ENCODE measurements around the gene ATP6V1F.

Gene ATP6V1F

DNA sequence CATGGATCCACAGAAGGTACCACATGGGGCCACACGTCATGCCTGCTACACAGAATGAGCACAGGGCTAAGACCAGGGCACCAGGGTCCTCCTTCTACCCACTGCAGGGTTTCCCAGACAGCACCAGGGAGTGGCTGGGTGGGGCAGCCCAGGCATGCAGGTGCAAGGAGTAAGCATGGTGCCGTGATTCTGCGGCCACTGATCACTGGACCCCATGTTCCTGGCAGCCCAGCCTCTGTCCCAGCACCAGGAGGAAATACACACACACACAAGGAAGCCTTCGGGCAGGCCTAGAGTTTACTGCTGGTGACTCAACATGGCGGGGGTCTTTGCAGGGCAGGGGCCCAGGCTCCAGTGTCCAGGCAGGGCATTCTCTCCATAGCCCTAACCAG is 13.9 kb downstream of the ATP6V1F start:
- peaks cover 9% of the 10 kb centered on the region for H3K36me3 ChIP-seq (ENCODE audit: control insufficient read depth, insufficient read depth, low read length)
- TF ChIP-seq, protein P1, sequence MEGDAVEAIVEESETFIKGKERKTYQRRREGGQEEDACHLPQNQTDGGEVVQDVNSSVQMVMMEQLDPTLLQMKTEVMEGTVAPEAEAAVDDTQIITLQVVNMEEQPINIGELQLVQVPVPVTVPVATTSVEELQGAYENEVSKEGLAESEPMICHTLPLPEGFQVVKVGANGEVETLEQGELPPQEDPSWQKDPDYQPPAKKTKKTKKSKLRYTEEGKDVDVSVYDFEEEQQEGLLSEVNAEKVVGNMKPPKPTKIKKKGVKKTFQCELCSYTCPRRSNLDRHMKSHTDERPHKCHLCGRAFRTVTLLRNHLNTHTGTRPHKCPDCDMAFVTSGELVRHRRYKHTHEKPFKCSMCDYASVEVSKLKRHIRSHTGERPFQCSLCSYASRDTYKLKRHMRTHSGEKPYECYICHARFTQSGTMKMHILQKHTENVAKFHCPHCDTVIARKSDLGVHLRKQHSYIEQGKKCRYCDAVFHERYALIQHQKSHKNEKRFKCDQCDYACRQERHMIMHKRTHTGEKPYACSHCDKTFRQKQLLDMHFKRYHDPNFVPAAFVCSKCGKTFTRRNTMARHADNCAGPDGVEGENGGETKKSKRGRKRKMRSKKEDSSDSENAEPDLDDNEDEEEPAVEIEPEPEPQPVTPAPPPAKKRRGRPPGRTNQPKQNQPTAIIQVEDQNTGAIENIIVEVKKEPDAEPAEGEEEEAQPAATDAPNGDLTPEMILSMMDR (IDR thresholded peaks at IDR 0.05; ENCODE audit: insufficient read depth, low read length, poor library complexity, severe bottlenecking): no peak
- DNase-seq (ENCODE audit: extremely low read depth, insufficient read length): no peak
- no peak overlapping the region for H3K4me3 ChIP-seq (replicated peaks; ENCODE audit: low read depth, low read length)
- H3K27me3 ChIP-seq (replicated peaks; ENCODE audit: control insufficient read depth, insufficient read depth, low read length): no peaks in the 10 kb centered on the region

DNA sequence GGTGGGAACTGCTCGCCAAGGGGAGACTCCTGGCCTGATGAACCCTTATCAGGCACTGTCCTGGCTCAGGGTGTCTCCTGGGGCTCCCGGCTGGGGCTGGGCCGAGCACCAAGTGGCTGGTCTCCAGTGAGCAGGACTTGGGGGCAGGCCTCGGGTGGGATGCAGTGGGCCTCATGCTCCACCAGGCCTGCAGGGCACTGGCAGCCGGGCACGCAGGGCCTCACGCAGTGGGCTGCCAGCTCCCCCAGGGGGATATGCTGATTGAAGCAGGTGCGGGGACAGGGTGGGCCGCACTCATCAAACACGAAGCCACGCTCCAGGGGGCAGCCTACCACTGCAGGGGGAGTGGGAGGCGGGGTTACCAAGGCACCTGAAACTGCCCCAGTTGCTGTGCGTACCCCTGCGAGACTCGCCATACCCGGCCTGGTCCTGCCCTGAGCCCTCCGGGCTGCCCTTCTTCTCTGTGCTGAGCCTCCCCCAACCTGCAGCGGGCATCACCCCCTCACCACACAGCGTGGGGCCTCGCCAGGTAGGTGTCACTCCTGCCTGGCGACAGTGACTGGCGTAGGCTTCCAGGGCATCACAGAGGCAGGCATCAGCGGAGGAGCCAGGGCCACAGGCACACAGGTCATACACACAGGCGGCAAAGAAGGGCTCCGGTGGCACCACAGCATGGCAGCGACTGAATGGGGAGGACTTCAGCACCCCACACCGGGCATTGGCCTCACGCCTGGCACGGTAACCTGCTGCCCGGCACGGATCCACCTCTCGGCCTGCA is 14.5 kb downstream of the ATP6V1F start:
- TF ChIP-seq, protein P1 (IDR thresholded peaks at IDR 0.05; ENCODE audit: insufficient read depth, low read length, poor library complexity, severe bottlenecking): no peak
- peaks cover 9% of the 10 kb centered on the region for H3K36me3 ChIP-seq (ENCODE audit: control insufficient read depth, insufficient read depth, low read length)
- H3K4me3 ChIP-seq (replicated peaks; ENCODE audit: low read depth, low read length): no peak overlapping the region
- no peaks in the 10 kb centered on the region for H3K27me3 ChIP-seq (replicated peaks; ENCODE audit: control insufficient read depth, insufficient read depth, low read length)
- DNase-seq (ENCODE audit: extremely low read depth, insufficient read length): no peak

DNA sequence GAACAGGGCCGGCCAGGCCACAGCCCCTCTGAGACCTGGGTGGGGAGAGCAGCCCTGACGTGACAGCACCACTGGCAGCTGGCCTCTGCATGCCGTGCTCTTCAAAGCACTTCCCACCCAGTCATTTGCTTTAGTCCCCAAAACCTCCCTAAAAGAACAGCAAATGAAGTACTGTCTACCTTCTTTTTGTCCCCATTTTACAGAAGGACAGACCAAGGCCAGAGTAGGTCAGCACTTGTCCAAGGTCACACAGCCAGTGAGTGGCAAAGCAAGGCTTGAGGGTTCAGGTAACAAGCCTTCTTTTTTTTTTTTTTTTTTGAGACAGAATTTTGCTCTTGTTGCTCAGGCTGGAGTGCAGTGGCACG is 15.1 kb downstream of the ATP6V1F start:
- DNase-seq (ENCODE audit: extremely low read depth, insufficient read length): no peak
- H3K27me3 ChIP-seq (replicated peaks; ENCODE audit: control insufficient read depth, insufficient read depth, low read length): no peaks in the 10 kb centered on the region
- H3K36me3 ChIP-seq (ENCODE audit: control insufficient read depth, insufficient read depth, low read length): peaks cover 9% of the 10 kb centered on the region
- TF ChIP-seq, protein P1 (IDR thresholded peaks at IDR 0.05; ENCODE audit: insufficient read depth, low read length, poor library complexity, severe bottlenecking): no peak
- H3K4me3 ChIP-seq (replicated peaks; ENCODE audit: low read depth, low read length): no peak overlapping the region

DNA sequence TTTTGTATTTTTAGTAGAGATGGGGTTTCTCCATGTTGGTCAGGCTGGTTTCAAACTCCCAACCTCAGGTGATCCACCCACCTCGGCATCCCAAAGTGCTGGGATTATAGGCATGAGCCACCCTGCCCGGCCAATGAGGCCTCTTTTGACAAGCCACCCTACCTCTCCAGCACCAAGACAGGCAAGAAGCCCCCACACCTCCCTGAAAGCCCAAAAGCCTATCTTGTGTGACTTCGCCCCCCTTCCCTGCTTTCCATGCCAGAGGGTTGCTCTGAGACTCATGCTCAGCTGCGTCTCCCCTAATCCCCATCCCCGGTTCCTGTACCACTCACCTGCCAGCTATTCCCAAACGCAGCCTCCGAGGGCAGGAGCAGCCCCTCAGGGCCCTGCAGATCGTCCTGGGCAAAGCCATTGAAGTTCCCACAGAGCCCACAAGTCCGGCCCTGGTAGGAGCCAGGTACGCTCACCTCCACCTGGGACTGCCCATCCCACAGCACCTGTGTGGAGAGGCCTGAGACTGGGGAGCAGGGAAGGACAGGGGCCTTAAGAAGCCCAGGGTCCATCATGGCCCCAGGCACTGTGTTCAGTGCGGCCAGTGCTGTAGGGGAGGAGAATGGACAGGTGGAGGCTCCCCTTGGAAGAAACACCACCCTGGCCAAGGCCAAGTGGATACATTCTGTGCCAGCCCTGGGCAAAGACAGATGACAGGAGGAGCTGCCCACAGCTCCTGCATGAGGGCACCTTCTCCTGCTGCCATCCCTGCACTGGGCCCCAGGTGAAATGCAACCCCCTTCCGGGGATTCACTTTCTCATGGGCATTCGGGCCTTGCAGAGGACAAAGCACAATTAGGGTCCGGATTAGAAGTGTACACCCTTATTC is 15.8 kb downstream of the ATP6V1F start:
- TF ChIP-seq, protein P1 (IDR thresholded peaks at IDR 0.05; ENCODE audit: insufficient read depth, low read length, poor library complexity, severe bottlenecking): no peak
- no peak overlapping the region for H3K4me3 ChIP-seq (replicated peaks; ENCODE audit: low read depth, low read length)
- no peak for DNase-seq (ENCODE audit: extremely low read depth, insufficient read length)

DNA sequence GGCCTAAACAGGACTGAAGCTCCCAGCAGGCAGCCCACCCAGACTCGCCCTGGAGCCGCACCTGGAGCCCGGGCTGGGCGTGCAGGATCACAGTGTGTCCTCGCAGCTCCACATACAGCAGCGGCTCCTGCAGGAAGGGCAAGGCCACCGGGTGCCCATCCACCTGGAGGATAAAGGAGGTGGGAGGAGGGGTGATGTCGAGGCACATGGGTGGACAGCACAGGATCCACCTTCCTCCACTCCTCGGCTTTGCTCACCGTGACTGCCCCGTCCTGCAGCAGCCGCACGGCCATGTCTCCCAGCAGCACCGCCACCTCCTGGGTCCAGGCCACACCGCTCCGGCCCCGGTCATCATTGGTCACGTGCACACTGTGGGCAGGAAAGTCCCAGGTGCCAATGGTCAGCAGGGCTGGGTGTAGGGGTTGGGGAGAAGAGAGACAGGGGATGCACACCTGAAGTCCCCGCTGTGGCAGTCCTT is 16.8 kb downstream of the ATP6V1F start:
- TF ChIP-seq, protein P1 (IDR thresholded peaks at IDR 0.05; ENCODE audit: insufficient read depth, low read length, poor library complexity, severe bottlenecking): no peak
- Histone ChIP-seq H3K36me3 (ENCODE audit: control insufficient read depth, insufficient read depth, low read length) (peaks cover 9% of the 10 kb centered on the region), H3K4me3 (replicated peaks; ENCODE audit: low read depth, low read length) (no peak overlapping the region), H3K27me3 (replicated peaks; ENCODE audit: control insufficient read depth, insufficient read depth, low read length) (no peaks in the 10 kb centered on the region)
- no peak for DNase-seq (ENCODE audit: extremely low read depth, insufficient read length)

More for the DNA sequence above, 15.8 kb downstream of the ATP6V1F start:
- H3K27me3 ChIP-seq (replicated peaks; ENCODE audit: control insufficient read depth, insufficient read depth, low read length): no peaks in the 10 kb centered on the region
- H3K36me3 ChIP-seq (ENCODE audit: control insufficient read depth, insufficient read depth, low read length): peaks cover 9% of the 10 kb centered on the region

All from GM06990 (cell line).